Gastrocnemius medialis (tissue), 4 donors: ENCODE measurements around the gene DHRS12. TPM values are rescaled to one million over a fixed set of nuclear protein-coding genes. Genes with fewer than 3 reads are reported as not detected.
A peak's percentile ranks its signal among the peaks of the same experiment; 100 is the strongest.

Source experiments
- ATAC-seq, 2 donors: fragments of 150-250 bp; one replicate each; pipeline ENCODE4 v1.9.1; 2016
- DNase-seq, 2 donors: peaks; one replicate each; pipeline ENCODE4 v3.0.0-alpha.2; 2019
- H3K27ac ChIP-seq, 4 donors: fragments of 200-600 bp; sonication (generic); 1 replicate in 1 of 4; 2 replicates in 3 of 4; pipeline ENCODE4 v1.5.1; 2016 to 2018; ENCODE audit warnings: mild to moderate bottlenecking in 2 of 4, moderate library complexity in 1 of 4
- H3K27me3 ChIP-seq, 3 donors: fragments of 200-600 bp; sonication (generic) in 2 of 3; 1 replicate in 1 of 3; 2 replicates in 2 of 3; pipeline versions ENCODE4 v1.5.1 to v1.6.0; 2016 to 2019; ENCODE audit warnings: mild to moderate bottlenecking in 1 of 3, moderate library complexity in 1 of 3
- H3K36me3 ChIP-seq, 2 donors: fragments of 200-600 bp; sonication (generic) in 1 of 2; one replicate each; pipeline ENCODE4 v1.5.1; 2017 to 2018
- H3K4me1 ChIP-seq, 2 donors: fragments of 200-600 bp; sonication (generic) in 1 of 2; one replicate each; pipeline ENCODE4 v1.5.1; 2016 to 2017; ENCODE audit warnings: mild to moderate bottlenecking in 2 of 2
- H3K4me3 ChIP-seq, 4 donors: fragments of 200-600 bp; sonication (generic) in 3 of 4; 1 replicate in 1 of 4; 2 replicates in 3 of 4; pipeline ENCODE4 v1.5.1; 2016 to 2019; ENCODE audit warnings: mild to moderate bottlenecking in 2 of 4
- H3K9me3 ChIP-seq, 3 donors: fragments of 200-600 bp; sonication (generic) in 2 of 3; 1 replicate in 1 of 3; 2 replicates in 2 of 3; pipeline ENCODE4 v1.5.1; 2016 to 2019
- POLR2A ChIP-seq, 2 donors: fragments of 450-650 bp; IDR thresholded peaks; one replicate each; pipeline ENCODE4 v1.6.1; 2017; ENCODE audit warnings: antibody characterized with exemption in 2 of 2, mild to moderate bottlenecking in 2 of 2, moderate library complexity in 2 of 2
- in situ Hi-C, 4 donors: fragments of 200-750 bp; cut with MboI; loops; one replicate each; pipeline versions ENCODE4 v1.15.0 to v1.8.0; 2017; ENCODE audit warnings: low sequenced_read_pairs in 4 of 4
- intact Hi-C: fragments of 100-400 bp; cut with DNase I; formaldehyde crosslinking; loops from one replicate; pipeline ENCODE4 v1.15.1; 2023; ENCODE audit warnings: low total_unique reads
- total RNA-seq, 4 donors: library from RNA; depleted of rRNA; stranded (reverse); fragments of >200 nt; gene quantifications; one replicate each; pipeline versions ENCODE4 v1.1.0 to v1.2.3, GENCODE V29; 2016
- TF ChIP-seq, protein P1 (sequence below), 5 experiments: fragments of 450-650 bp in 3 of 5; fragments of 200-600 bp in 2 of 5; sonication (generic) in 2 of 5; IDR thresholded peaks in 4 of 5; conservative IDR thresholded peaks in 1 of 5; 1 replicate in 4 of 5; 2 replicates in 1 of 5; pipeline ENCODE4 v1.5.1; 2016 to 2019; ENCODE audit warnings: antibody characterized with exemption in 5 of 5, mild to moderate bottlenecking in 3 of 5, moderate library complexity in 3 of 5

Gene DHRS12
- total RNA-seq, 4 donors from 2014 or later, result 1.8 to 6.0 (median 4.7) TPM

DNA sequence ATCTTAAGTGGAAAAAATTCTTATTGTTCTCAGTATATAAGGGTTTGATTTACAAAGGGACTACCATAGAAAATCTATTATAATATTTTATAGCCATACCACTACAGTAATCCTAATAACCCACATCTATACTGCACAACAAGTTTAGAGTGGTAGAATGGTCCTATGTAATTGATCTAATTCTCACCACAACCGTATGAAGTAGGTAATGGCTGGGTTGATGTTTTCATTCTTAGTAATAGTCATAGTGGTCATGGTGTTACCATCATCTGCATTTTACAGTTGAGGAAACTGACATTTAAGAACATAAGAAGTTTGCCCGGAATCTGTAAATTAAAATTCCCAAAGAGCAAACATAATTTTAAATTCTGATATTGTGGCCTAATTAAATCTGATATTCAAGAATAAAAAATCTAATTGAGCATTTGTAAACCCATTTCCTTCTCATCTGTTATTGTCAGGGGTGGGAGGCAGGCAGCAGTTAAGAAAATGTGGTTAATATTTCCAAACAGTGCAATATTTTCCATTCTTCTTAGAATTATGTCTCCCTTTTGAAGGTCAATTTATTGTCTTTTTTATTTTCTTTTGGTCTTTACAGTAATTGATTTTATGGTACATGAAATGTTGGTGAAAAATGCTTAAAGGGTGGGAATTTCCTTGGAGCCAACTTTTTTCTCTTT, 65.6 kb downstream of the DHRS12 start:
- H3K36me3 ChIP-seq, result no peaks in the 10 kb centered on the region
- no peak overlapping the region for H3K4me3 ChIP-seq
- H3K9me3 ChIP-seq, result no peaks in the 10 kb centered on the region
- intact Hi-C loops, result no loop called here
- H3K4me1 ChIP-seq, result no peaks in the 10 kb centered on the region
- in situ Hi-C loops, result no loop called here
- ATAC-seq (no peak), DNase-seq (no peak)
- TF ChIP-seq, protein P1, sequence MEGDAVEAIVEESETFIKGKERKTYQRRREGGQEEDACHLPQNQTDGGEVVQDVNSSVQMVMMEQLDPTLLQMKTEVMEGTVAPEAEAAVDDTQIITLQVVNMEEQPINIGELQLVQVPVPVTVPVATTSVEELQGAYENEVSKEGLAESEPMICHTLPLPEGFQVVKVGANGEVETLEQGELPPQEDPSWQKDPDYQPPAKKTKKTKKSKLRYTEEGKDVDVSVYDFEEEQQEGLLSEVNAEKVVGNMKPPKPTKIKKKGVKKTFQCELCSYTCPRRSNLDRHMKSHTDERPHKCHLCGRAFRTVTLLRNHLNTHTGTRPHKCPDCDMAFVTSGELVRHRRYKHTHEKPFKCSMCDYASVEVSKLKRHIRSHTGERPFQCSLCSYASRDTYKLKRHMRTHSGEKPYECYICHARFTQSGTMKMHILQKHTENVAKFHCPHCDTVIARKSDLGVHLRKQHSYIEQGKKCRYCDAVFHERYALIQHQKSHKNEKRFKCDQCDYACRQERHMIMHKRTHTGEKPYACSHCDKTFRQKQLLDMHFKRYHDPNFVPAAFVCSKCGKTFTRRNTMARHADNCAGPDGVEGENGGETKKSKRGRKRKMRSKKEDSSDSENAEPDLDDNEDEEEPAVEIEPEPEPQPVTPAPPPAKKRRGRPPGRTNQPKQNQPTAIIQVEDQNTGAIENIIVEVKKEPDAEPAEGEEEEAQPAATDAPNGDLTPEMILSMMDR (IDR thresholded peaks at IDR 0.05 in 4 of 5, conservative IDR thresholded peaks at IDR 0.05 in 1 of 5), result no peak
- no peak for TF ChIP-seq POLR2A (IDR thresholded peaks at IDR 0.05)
- H3K27me3 ChIP-seq, result no peaks in the 10 kb centered on the region
- H3K27ac ChIP-seq, result peak overlapping the region in 2 of 4 donors; percentile 32 to 66

- Histone ChIP-seq H3K9me3 (no peaks in the 10 kb centered on the region), H3K4me3 (no peak overlapping the region), H3K27me3 (no peaks in the 10 kb centered on the region), H3K4me1 (no peaks in the 10 kb centered on the region), H3K36me3 (no peaks in the 10 kb centered on the region), H3K27ac (no peak overlapping the region)
- in situ Hi-C loops (no loop called here), intact Hi-C loops (no loop called here)
- no peak for DNase-seq
- TF ChIP-seq POLR2A (IDR thresholded peaks at IDR 0.05), result no peak
- TF ChIP-seq, protein P1 (IDR thresholded peaks at IDR 0.05 in 4 of 5, conservative IDR thresholded peaks at IDR 0.05 in 1 of 5), result no peak
- ATAC-seq, result no peak
These were observed 66.4 kb downstream of the DHRS12 start for GRCh38 chr13:51737609-51738008.

DNA sequence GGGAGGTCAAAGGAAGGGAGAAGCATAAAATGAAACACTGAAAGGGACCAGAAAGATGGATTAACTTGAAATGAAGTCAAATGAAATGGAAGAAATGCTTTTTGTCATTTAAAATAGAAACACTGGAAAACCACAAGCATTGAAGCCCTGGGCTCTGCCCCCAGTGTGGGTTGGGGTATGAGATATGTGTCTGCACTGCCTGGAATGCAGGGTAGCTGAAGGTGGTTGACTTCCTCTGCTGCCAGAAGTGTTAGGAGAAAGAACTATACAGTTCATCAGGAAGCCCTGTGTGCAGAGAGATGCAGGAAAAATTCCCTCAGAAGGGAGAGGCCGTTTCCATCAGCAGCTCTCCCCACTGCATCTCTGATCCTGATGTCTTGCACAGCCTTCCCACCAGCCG, 69.2 kb downstream of the DHRS12 start:
- intact Hi-C loops, result no loop called here
- no peak for TF ChIP-seq POLR2A (IDR thresholded peaks at IDR 0.05)
- TF ChIP-seq, protein P1 (IDR thresholded peaks at IDR 0.05 in 4 of 5, conservative IDR thresholded peaks at IDR 0.05 in 1 of 5), result no peak
- no peak for ATAC-seq
- H3K27me3 ChIP-seq, result no peaks in the 10 kb centered on the region
- DNase-seq, result no peak
- no peak overlapping the region for H3K4me3 ChIP-seq
- H3K36me3 ChIP-seq, result no peaks in the 10 kb centered on the region
- H3K9me3 ChIP-seq, result no peaks in the 10 kb centered on the region
- peaks cover 0 to 4% of the 10 kb centered on the region in 2 donors for H3K4me1 ChIP-seq
- in situ Hi-C loops, result no loop called here
- no peak overlapping the region for H3K27ac ChIP-seq

DNA sequence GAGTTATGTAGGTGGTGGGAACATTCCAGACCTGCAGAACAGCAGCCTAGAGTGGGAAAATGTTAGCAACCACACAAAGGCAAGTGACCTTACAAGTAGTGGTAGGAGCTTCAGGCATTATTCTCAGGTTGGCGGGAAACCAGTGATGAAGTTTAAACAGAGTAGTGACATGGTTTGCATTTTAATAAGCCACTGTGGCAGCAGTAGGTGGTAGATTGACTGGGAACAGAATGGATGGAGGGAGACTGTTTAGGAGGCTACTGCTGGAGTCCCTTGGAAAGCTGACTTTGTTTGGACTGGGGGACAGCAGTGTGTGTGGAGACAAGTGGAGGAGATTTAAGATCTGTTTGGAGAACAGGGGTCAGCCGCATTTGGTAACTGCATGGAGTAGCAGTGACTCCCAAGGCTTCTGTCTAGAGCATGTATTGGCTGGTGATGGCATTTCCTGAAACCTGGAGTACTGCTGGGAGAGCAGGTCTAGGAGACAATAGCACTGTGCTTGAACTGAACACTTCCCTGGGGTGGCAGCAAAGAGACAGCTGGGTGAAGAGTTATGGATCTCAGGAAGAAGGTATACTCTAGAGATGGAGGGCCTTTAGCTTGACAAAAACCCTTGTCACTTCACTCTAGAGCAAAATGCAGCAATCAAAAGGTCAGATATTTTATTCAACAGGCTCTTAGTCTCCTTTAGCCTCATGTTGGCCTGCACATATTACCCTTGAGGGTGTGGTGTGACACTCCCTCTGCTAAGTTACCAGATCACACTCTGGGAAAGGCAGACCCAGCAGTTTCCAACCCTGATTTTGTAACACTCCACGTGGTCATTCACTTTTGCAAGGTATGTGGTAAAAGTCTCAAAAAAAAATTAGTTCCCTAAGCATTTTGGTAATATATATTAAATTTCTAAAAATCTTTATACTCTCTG, 70.3 kb downstream of the DHRS12 start:
- Histone ChIP-seq H3K4me1 (peaks cover 0 to 8% of the 10 kb centered on the region in 2 donors), H3K36me3 (no peaks in the 10 kb centered on the region), H3K27me3 (no peaks in the 10 kb centered on the region), H3K27ac (no peak overlapping the region), H3K9me3 (no peaks in the 10 kb centered on the region), H3K4me3 (no peak overlapping the region)
- intact Hi-C loops, result no loop called here
- TF ChIP-seq POLR2A (IDR thresholded peaks at IDR 0.05), result no peak
- TF ChIP-seq, protein P1 (IDR thresholded peaks at IDR 0.05 in 4 of 5, conservative IDR thresholded peaks at IDR 0.05 in 1 of 5), result no peak
- ATAC-seq, result peak in 1 of 2 donors; percentile 45
- peak in 1 of 2 donors; percentile 28 for DNase-seq
- in situ Hi-C loops, result no loop called here
